ENCODE measurements around the gene PRKN. TPM values are rescaled to one million over a fixed set of nuclear protein-coding genes. Genes with fewer than 3 reads are reported as not detected.

PRKN gene
- total and polyA plus RNA-seq, 9 donors = 3.0 to 15.0 (median 9.2) TPM

- TF ChIP-seq CTCF (IDR thresholded peaks at IDR 0.05) (no peak), EP300 (IDR thresholded peaks at IDR 0.05) (no peak), POLR2A (IDR thresholded peaks at IDR 0.05) (no peak)
- no peak for DNase-seq
- Histone ChIP-seq H3K9me3 (no peaks in the 10 kb centered on the region), H3K27ac (no peak overlapping the region), H3K4me1 (ENCODE audit: insufficient read depth) (no peaks in the 10 kb centered on the region), H3K36me3 (no peaks in the 10 kb centered on the region), H3K4me3 (no peak overlapping the region), H3K27me3 (no peaks in the 10 kb centered on the region)
- intact Hi-C loops (cut with DNase I) = no loop called here
- WGBS, 3 donors = 70 to 78% (median 75%) methylated on average over 6 of the region's 6 CpGs
Observed at GRCh38 chr6:162264581-162264980, 463.0 kb downstream of the PRKN start.

- Histone ChIP-seq H3K4me3 (no peak overlapping the region), H3K27me3 (no peaks in the 10 kb centered on the region), H3K9me3 (no peaks in the 10 kb centered on the region), H3K27ac (no peak overlapping the region), H3K4me1 (ENCODE audit: insufficient read depth) (no peaks in the 10 kb centered on the region), H3K36me3 (no peaks in the 10 kb centered on the region)
- no peak for TF ChIP-seq EP300 (IDR thresholded peaks at IDR 0.05)
- TF ChIP-seq POLR2A (IDR thresholded peaks at IDR 0.05) = no peak
- no peak for TF ChIP-seq CTCF (IDR thresholded peaks at IDR 0.05)
- DNase-seq = no peak
- WGBS, 3 donors = 86 to 90% (median 87%) methylated on average over 15 of the region's 15 CpGs
- intact Hi-C loops (cut with DNase I) = no loop called here
Observed at GRCh38 chr6:162262466-162263196, 464.9 kb downstream of the PRKN start.

- TF ChIP-seq POLR2A (IDR thresholded peaks at IDR 0.05) (no peak), EP300 (IDR thresholded peaks at IDR 0.05) (no peak), CTCF (IDR thresholded peaks at IDR 0.05) (no peak)
- no peak overlapping the region for H3K27ac ChIP-seq
- no peaks in the 10 kb centered on the region for H3K9me3 ChIP-seq
- no peak overlapping the region for H3K4me3 ChIP-seq
- intact Hi-C loops (cut with DNase I) = no loop called here
- no peaks in the 10 kb centered on the region for H3K27me3 ChIP-seq
- no peaks in the 10 kb centered on the region for H3K36me3 ChIP-seq
- no peak for DNase-seq
- no peaks in the 10 kb centered on the region for H3K4me1 ChIP-seq (ENCODE audit: insufficient read depth)
- WGBS, 3 donors = 85 to 93% (median 85%) methylated on average over 1 of the region's 1 CpG
Observed at GRCh38 chr6:162261598-162261997, 466.0 kb downstream of the PRKN start.

- DNase-seq = no peak
- intact Hi-C loops (cut with DNase I) = no loop called here
- no peaks in the 10 kb centered on the region for H3K36me3 ChIP-seq
- H3K27ac ChIP-seq = no peak overlapping the region
- H3K4me1 ChIP-seq (ENCODE audit: insufficient read depth) = no peaks in the 10 kb centered on the region
- WGBS, 3 donors = 98 to 100% (median 100%) methylated on average over 1 of the region's 1 CpG
- no peaks in the 10 kb centered on the region for H3K9me3 ChIP-seq
- no peaks in the 10 kb centered on the region for H3K27me3 ChIP-seq
- H3K4me3 ChIP-seq = no peak overlapping the region
- TF ChIP-seq POLR2A (IDR thresholded peaks at IDR 0.05) (no peak), EP300 (IDR thresholded peaks at IDR 0.05) (no peak), CTCF (IDR thresholded peaks at IDR 0.05) (no peak)
Observed at GRCh38 chr6:162260027-162260426, 467.5 kb downstream of the PRKN start.
